NK-92 (cell line): ENCODE results near the gene MICAL3.

ENCODE experiments used
- DNase-seq: peaks from one replicate; lab custom pipeline; 2025; ENCODE audit not compliant: unreplicated experiment; lab: John Stamatoyannopoulos, UW

MICAL3 gene

DNA sequence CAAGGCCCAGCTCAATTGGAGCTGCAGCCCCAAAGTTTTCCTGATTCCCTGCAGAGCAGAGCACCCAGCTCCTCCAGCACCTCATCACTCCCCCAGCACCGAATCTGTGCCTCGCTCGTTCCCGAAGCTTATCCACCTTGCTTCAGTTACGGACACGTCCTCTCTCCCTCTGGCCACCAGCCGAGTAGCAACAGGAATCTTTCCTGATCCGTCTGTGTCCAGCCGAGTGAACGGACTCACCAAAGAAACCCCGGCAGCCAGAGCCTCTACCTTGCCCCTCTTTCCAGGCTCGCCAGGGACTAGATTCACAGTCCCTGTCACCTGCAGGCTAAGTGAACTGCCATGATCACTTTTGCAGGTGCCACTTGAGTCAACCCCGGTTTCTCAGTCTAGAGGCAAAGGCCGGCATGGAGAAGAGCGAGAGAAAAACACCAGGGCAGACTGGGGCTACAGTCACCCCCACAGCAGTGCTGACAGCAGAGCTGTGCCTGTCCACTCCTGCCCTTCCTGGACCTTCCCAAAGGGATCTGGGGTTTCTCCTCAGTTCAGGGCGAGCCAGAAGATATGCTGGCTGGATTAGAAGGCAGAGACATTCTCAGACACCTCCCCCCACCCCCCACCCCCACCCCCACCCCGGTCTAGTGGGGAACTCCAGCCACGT is 282.4 kb downstream of the MICAL3 start:
- no peak for DNase-seq

DNA sequence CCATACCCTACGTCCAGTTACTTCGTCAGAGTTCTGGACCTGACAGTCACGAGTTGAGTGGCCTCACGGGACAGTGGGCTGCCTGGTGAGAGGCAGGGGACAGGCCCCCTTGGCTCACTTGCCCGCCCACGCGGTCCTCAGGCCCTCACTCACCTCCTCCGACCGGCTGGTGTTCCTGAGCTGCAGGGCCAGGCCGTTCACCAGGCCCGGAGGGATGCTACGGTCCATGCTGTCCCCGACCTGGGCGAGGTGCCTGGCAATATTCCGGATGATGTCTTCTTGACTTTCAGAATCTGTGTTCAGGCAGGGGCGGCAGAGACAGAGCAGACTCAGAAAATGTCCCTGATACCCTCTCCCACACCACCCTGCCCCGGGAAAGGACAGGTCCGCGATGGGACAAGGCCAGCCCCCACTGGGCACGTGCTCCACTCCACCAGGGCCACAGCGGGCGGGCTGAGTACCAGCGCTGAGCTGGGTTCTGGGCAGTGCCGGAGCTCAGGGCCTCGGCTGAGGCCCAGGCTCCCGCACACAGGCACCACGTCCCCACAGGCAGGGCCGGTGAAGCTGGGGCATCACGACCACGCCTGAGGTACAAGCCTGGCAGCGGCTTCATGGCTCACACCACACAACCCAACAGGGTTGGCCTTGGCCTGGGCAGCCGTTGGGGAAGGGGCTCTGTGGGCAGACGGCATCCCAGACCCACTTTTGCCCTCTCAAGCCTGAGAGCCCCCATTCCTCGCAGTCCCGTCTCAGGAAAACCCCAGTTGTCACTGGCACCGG is 285.0 kb downstream of the MICAL3 start:
- DNase-seq: no peak

GRCh38 chr22:17738386-17739128 is 285.8 kb downstream of the MICAL3 start:
- no peak for DNase-seq
